ENCODE measurements around the gene TRIM27.

GRCh38 chr6:28953039-28953584, 29.3 kb upstream of the TRIM27 start:
- TF ChIP-seq NFXL1 (IDR thresholded peaks at IDR 0.05; ENCODE audit: borderline replicate concordance), result no peak
- TF ChIP-seq PAX8 (IDR thresholded peaks at IDR 0.05), result no peak
- no peak for TF ChIP-seq ETV6 (conservative IDR thresholded peaks at IDR 0.05 in 1 of 2, IDR thresholded peaks at IDR 0.05 in 1 of 2; ENCODE audit: borderline replicate concordance in 1 of 2, low read depth in 1 of 2)
- TF ChIP-seq CTCF (IDR thresholded peaks at IDR 0.05 in 2 of 3, conservative IDR thresholded peaks at IDR 0.05 in 1 of 3; ENCODE audit: control insufficient read depth in 2 of 3, extremely low read depth in 1 of 3, insufficient read depth in 1 of 3, low read depth in 3 of 3, low read length in 3 of 3), result no peak
- 0 out of 2 replicates have a peak, but pooled peaks have one; percentile 30 for TF ChIP-seq ATF2 (IDR thresholded peaks at IDR 0.05; ENCODE audit: low read length)
- TF ChIP-seq PAX5 (IDR thresholded peaks at IDR 0.05; ENCODE audit: borderline replicate concordance, low read depth, low read length), result no peak
- TF ChIP-seq RFX5 (IDR thresholded peaks at IDR 0.05; ENCODE audit: low read depth, low read length), result no peak
- TF ChIP-seq NFYB (IDR thresholded peaks at IDR 0.05; ENCODE audit: insufficient read depth, low read depth, low read length), result no peak
- no peak for TF ChIP-seq REST (IDR thresholded peaks at IDR 0.05; ENCODE audit: low read depth, low read length)
- no peak for TF ChIP-seq EZH2 (IDR thresholded peaks at IDR 0.05; ENCODE audit: borderline replicate concordance, control insufficient read depth, low read depth, low read length)
- TF ChIP-seq STAT1 (conservative IDR thresholded peaks at IDR 0.05), result no peak
- no peak for TF ChIP-seq YBX1 (IDR thresholded peaks at IDR 0.05)
- TF ChIP-seq CREB1 (IDR thresholded peaks at IDR 0.05; ENCODE audit: low read depth), result no peak
- TF ChIP-seq CEBPB (IDR thresholded peaks at IDR 0.05; ENCODE audit: borderline replicate concordance in 1 of 2, low read depth in 2 of 2, low read length in 2 of 2), result no peak
